Activated CD8-positive, alpha-beta memory T cell treated with anti-CD3 and anti-CD28 coated beads, Interleukin-2, amount 50 U/mL, for 1 hour (primary cell): ENCODE data around the gene CDKL1.
"Not testable (repeated sequence)": the region's sequence is repeated elsewhere in the genome, so short reads cannot be mapped to it uniquely, and the experiment has no call there.

ENCODE experiments used
- DNase-seq: peaks from one replicate; pipeline ENCODE4 v3.0.0-alpha.2; 2020; ENCODE audit errors: extremely low read depth

The CDKL1 gene

GRCh38 chr14:50357124-50357523, 39.6 kb downstream of the CDKL1 start:
- DNase-seq, result no peak

DNA sequence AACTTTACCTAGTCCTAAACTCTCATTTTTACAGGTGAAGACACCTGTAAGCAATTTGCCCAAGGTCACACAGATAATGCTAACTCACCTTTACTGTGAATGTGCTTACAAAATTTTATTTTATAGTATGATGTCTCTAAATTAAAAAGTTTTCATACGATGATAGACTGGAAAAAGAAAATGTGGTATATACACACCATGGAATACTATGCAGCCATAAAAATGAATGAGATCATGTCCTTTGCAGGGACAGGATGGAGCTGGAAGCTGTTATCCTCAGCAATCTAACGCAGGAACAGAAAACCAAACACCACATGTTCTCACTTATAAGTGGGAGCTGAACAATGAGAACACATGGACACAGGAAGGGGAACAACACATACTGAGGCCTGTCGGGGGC, 40.4 kb downstream of the CDKL1 start:
- not testable (repeated sequence) for DNase-seq

- no peak for DNase-seq
Measured at GRCh38 chr14:50355692-50356091, 41.0 kb downstream of the CDKL1 start.

- DNase-seq, result no peak
Measured at GRCh38 chr14:50354527-50354926, 42.2 kb downstream of the CDKL1 start.

DNA sequence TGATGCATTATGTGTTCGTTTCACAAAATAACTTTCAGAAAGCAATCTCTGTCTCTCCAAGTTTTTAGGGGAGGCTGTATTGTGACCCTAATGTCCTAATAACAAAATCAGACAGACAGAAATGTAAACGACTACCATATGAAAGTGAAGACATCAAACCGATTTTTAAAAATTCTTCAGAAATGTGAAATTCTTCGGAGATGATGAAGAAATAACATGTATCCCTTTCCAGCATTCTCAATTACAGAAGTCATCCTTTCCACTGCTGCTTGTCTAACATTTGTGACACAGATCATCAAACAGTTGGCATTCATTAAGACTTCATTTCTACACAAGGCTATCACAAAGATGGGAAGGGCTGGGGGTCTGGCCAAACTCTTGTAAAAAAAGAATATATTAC, 43.6 kb downstream of the CDKL1 start:
- no peak for DNase-seq

- no peak for DNase-seq
Measured at GRCh38 chr14:50352584-50352983, 44.1 kb downstream of the CDKL1 start.

DNA sequence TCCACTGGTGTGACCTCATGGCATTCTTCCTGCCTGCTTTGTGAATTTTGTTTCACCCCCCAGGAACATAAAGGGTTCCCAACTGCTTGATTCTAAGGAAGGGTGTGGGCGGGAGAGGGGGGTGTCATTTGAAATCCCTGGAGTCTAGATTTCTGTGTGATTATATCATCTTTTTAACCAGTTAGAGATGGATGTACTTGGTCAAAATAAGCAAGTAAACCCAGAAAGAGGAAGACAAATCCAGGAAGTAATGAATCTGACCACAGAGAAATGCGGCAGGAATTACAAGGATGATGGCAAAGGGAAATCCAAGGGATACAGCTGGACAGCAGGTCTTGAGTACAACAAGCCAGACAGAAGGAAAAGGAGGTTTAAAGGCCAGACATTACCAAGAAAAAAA, 45.7 kb downstream of the CDKL1 start:
- DNase-seq, result no peak

DNA sequence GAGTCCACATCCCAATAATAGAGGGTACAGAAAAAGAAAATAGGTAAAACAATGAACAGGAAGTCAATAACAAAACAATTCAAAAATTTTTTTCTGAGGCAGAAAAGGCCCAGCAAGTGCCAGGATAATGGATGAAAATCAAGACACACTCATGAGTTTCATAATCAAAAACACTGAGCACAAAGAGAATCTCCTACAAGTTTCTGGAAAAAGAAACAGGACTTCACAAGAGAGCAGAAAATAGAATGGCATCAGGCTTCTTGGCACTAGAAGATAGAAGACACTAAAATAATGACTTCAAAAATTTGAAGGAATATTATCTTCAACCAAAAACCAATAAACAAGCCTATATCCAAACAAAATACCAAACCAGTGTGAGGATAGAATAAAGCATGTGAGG, 47.7 kb downstream of the CDKL1 start:
- no peak for DNase-seq

- no peak for DNase-seq
Measured at GRCh38 chr14:50347521-50347920, 49.2 kb downstream of the CDKL1 start.

GRCh38 chr14:50345846-50346422, 50.7 kb downstream of the CDKL1 start:
- no peak for DNase-seq

DNA sequence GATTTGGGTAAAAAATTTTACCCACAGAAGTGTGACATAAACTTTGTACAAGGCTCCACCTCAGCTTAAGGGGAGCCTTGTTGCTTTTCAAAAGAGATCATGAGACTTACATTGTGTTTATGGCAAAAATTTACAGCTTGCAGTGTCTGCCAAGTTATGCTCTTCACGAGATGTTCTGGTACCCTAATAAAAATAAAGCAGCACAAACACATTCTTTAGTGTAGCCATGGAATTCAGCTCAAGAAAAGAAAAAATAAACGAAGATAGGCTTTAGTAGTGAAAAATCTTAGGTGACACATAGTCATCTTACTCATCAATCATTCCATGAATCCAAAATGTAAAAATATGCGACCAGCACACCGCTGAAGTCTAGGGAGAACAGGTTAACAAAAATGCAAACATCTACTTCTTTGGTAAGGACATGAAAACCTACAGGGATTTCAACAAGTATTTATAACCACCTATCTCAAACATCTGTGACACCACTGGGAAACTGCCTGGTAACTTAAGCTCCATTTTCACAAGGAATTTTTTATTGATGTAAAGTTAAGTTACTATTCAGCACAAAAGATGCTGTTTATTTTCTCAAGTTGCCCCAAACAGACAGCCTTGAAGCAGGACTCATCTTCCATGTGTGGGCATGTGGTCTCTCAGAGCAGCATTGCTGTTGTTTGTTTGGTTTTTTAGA, 51.7 kb downstream of the CDKL1 start:
- DNase-seq, result no peak

DNA sequence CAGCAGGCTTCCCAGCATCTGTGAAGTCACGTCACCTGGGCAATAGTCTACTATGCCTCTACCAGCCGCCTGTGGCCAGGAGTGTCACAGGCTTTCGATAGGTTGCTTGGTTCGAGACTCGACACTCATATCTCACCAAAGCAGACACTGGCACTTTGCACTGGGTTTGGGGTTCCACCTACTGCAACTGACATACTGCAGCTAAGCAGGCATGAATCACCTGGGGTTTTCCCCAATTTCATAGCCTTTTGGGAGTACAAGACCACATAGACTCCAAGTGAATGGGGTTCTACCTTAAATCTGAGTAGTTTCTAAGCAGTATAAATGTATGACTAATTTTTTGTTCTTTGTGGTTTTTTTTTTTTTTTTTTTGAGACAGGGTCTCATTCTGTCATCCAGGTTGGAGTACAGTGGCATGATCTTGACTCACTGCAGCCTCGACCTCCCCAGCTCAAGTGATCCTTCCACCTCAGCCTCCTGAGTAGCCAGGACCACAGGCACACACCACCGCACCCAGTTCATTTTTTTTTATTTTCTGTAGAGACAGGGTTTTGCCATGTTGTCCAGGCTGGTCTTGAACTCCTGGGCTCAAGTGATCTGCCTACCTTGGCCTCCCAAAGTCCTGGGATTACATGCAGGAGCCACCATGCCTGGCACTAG, 52.4 kb downstream of the CDKL1 start:
- DNase-seq, result no peak

DNA sequence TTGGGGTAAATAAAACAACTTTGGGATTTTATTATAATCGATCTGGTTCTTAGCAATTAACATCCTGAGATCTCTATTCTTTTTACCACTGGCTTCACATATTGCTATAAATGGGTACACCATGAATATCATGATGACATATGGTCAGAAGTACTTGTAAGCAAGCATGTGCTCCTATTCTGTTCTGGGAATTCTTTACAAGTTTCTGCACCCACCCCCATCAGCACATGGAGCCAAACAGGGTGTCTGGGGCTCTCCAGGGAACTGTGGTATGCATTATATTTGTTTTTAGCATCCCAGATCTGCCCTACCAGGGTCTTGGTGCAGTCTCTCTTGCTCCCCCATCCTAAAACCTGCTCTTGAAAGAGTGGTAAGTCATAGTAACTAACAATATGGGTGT, 53.2 kb downstream of the CDKL1 start:
- DNase-seq, result no peak

GRCh38 chr14:50342221-50343078, 54.2 kb downstream of the CDKL1 start:
- DNase-seq, result no peak

DNA sequence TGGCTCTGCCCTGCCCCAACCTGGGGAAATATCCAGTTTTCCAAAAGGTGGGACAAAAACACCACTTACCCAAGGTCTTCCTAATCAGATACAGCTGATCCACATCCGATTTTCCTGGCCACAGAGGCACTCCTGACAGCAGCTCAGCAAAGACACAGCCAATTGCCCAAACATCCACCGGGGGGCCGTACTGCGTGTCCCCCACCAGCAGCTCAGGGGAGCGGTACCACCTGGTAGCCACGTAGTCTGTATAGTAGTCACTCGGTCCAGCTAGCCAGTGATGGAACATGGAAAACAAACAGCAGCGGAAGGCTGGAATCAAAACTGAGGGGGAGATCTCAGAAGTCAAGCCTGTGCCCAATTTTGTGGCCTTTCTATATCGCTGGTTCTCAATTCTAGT, 55.7 kb downstream of the CDKL1 start:
- no peak for DNase-seq

DNA sequence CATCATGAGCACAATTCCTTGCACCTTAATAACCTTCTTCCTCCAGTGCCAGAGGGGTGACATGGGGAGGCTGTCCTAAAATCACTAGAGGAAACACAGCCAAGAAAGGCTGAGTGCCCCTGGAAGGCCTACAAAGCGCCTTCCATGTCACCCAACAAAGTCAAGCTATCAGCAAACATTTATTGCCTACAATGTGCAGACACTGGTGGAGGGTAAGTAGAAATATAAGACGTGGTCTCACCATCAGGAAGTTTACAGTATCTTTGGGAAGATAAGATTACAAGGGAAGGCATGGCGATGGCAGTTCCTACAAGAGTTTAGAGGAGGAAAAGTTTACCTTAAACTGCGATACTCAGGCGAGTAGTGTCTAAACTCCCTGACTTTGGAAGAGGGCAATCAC, 56.6 kb downstream of the CDKL1 start:
- no peak for DNase-seq

GRCh38 chr14:50339178-50339804, 57.4 kb downstream of the CDKL1 start:
- no peak for DNase-seq

DNA sequence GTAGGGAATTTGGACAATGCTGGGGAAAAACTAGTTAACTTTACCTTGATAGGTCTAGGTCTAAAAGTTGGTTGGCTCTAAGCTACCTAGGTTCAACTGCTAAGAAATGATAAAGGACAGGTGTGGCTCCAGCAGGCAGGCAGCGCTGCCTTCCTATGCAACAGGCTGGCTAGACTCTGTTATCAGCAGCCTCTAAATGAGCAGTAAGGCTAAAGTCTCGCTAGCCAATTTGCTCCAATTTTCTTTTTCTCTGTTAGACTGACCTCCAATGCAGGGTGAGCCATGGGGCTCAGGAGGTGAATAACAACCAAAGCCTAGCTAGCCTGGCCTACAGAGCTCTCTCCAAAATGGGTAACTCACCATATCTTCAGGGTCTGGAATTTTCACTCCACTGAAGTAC, 58.1 kb downstream of the CDKL1 start:
- DNase-seq, result no peak

- DNase-seq, result no peak
Measured at GRCh38 chr14:50335989-50336824, 60.5 kb downstream of the CDKL1 start.

DNA sequence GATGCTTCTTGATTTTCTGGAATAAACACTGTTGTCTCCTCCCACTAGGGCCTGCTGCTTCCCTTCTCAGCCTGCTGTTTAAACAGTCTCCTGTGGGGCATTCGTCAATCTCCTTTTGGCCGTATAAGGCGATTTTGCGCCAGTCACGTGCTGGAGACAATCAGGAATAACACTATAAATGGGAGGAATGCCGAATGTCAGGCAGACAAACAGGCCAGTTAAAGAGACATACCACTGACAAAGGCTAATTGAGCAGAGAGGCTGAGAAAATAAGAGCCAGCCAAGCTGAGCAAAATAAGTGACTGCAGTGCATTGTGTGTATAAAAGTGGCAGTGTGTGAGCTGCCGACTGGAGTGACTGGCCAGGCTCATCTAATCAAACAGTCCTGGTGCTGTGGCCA, 61.3 kb downstream of the CDKL1 start:
- DNase-seq, result no peak

DNA sequence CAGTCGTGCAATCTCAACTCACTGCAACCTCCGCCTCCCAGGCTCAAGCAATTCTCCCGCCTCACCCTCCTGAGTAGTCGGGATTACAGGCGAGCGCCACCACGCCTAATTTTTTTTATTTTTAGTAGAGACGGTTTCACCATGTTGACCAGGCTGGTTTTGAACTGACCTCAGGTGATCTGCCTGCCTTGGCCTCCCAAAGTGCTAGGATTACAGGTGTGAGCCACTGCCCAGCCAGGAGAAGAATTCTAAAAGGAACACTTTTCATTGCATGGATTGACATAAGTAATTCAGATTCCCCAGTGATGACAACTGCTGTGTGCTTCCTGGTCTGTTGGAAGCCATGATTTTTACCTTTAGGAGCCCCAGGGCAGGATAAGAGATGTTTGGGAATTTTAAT, 62.5 kb downstream of the CDKL1 start:
- no peak for DNase-seq
